ENCODE data around the gene ACTN2.

The ACTN2 gene

DNA sequence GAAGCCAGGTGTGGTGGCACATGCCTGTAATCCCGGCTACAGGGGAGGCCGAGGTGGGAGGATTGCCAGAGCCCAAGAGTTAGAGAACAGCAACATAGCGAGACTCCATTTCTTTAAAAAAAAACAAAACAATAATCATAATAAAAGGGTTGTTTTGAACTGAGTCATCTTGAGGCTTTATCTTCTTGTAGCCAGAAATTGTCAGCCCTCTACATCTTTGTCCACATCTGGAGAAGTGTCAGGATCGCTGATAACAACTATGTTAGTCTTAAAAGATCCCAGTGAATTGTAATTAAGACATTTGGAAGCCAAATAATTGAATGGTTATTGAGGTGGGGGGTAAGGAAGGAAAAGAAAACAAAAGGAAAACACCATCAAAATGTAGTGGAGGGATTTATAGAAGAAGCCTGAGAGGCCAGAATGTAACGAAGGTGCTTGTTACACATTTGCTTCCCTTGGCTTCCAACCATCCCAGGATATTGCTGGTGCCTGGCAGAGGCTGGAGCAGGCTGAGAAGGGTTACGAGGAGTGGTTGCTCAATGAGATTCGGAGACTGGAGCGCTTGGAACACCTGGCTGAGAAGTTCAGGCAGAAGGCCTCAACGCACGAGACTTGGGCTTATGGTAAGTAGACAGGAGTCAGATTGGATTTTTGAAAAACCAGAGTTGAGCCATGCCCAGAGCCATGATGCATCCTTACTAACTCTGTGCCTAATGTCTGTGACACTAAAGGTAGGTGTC lies 56.3 kb downstream of the ACTN2 start:
- H3K4me3 ChIP-seq (ENCODE audit: control insufficient read depth, low read depth, low read length), result no peak overlapping the region
- DNase-seq (ENCODE audit: low read depth), result no peak
- TF ChIP-seq, protein P1, sequence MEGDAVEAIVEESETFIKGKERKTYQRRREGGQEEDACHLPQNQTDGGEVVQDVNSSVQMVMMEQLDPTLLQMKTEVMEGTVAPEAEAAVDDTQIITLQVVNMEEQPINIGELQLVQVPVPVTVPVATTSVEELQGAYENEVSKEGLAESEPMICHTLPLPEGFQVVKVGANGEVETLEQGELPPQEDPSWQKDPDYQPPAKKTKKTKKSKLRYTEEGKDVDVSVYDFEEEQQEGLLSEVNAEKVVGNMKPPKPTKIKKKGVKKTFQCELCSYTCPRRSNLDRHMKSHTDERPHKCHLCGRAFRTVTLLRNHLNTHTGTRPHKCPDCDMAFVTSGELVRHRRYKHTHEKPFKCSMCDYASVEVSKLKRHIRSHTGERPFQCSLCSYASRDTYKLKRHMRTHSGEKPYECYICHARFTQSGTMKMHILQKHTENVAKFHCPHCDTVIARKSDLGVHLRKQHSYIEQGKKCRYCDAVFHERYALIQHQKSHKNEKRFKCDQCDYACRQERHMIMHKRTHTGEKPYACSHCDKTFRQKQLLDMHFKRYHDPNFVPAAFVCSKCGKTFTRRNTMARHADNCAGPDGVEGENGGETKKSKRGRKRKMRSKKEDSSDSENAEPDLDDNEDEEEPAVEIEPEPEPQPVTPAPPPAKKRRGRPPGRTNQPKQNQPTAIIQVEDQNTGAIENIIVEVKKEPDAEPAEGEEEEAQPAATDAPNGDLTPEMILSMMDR (IDR thresholded peaks at IDR 0.05; ENCODE audit: control insufficient read depth, insufficient read depth, low read depth, low read length, missing control alignments), result no peak

DNA sequence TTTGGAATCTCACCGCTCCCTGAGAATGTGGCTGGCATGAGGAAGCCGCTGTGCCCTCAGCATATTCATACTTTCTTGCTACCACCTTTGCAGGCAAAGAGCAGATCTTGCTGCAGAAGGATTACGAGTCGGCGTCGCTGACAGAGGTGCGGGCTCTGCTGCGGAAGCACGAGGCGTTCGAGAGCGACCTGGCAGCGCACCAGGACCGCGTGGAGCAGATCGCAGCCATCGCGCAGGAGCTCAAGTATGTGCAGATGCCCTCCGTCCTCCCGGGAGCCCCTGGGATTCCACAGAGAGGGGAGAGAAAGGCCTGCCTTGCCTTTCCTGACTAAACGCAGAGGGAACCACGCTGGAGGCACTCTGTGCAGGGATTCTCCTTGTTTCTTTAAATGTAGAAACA lies 58.2 kb downstream of the ACTN2 start:
- H3K4me3 ChIP-seq (ENCODE audit: control insufficient read depth, low read depth, low read length), result no peak overlapping the region
- TF ChIP-seq, protein P1 (IDR thresholded peaks at IDR 0.05; ENCODE audit: control insufficient read depth, insufficient read depth, low read depth, low read length, missing control alignments), result no peak
- no peak for DNase-seq (ENCODE audit: low read depth)

DNA sequence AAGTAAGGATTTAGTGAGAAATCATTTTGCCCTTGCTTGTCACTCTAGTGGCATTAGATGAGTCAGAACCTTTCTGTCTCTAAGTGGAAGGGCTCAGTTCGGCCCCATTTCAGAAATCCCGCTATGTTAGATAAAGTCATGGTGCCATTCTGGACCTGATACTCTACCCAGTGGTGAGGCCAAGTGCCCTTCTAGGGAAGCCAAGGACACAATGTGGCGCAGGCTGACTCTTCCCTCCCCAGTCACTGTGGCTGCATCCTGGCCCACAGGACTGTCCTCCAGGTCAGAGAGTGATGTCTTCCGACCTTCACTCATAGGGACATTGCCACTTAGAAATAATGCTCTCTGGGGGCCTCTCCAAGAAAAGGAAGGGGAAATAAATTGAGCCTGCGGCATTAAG lies 60.5 kb downstream of the ACTN2 start:
- no peak for DNase-seq (ENCODE audit: low read depth)
- no peak overlapping the region for H3K4me3 ChIP-seq (ENCODE audit: control insufficient read depth, low read depth, low read length)
- TF ChIP-seq, protein P1 (IDR thresholded peaks at IDR 0.05; ENCODE audit: control insufficient read depth, insufficient read depth, low read depth, low read length, missing control alignments), result no peak

DNA sequence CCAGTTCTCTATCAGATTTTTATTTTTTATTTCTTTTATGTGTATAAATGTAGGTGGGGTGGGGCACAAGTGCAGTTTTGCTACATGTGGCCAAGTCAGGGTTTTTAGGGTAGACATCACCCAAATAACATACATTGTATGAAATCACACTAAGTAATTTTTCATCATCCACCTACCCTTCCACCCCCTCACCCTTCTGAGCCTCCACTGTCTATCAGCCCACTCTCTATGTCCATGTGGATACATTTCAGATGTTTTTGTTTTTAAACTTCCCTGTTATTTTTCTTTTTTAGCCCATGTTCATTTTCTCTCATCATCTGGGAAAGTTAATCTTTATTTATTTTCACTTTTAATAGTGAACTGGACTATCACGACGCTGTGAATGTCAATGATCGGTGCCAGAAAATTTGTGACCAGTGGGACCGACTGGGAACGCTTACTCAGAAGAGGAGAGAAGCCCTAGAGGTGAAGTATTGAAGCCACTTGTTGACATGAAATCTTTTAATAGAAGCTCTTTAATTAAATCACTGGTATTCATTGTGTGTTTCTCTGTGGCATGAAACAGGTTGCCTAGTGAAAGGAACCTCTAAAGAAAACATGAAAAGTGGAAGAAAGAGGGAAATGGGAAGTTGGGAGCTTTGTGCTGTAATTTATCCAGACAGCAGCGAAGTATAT lies 61.1 kb downstream of the ACTN2 start:
- no peak overlapping the region for H3K4me3 ChIP-seq (ENCODE audit: control insufficient read depth, low read depth, low read length)
- DNase-seq (ENCODE audit: low read depth), result no peak
- TF ChIP-seq, protein P1 (IDR thresholded peaks at IDR 0.05; ENCODE audit: control insufficient read depth, insufficient read depth, low read depth, low read length, missing control alignments), result no peak

DNA sequence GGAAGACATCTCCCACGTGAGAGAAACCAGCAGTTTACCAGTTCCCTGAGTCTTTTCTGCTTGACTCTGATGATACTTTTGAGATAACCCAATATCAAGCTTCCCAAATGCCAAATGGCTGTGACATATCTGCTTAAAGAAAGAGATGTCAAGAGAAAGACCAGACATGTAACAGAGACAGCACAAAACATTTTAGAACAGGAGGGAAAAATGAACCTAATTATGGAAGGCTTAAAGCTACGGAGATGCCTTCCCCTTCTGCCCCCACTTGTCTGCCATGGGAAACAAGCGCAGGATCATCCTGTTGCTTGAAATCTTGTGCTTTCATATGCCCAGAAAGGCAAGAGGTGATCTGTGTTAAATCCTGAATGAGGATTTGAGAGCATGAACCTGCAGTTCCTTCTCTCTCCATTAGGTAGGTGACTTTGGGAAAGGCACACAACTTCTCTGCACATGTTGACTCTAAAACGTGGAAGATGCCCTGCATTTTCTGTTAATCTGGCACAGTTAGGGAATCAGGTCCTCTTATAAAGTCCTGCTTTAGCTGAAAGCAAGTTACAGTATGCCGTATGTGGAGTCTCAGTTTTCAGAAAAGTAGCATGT lies 62.1 kb downstream of the ACTN2 start:
- TF ChIP-seq, protein P1 (IDR thresholded peaks at IDR 0.05; ENCODE audit: control insufficient read depth, insufficient read depth, low read depth, low read length, missing control alignments), result peak; percentile 10
- no peak for DNase-seq (ENCODE audit: low read depth)
- no peak overlapping the region for H3K4me3 ChIP-seq (ENCODE audit: control insufficient read depth, low read depth, low read length)

DNA sequence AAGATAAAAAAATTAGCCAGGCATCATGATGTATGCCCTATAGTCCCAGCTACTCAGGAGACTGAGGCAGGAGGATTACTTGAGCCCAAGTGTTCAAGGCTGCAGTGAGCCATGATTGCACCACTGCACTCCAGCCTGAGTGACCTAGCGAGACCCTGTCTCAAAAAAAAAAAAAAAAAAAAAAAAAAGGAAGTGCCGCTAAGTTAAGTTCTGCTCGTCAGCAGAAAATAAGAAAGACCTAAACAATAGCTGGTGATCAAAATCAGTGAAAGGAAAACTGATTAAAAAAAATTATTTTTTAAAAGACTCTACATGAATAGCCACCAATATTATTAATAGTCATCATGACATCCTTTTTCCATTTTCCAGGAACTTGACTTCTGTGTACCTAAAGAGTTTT lies 64.6 kb downstream of the ACTN2 start:
- H3K4me3 ChIP-seq (ENCODE audit: control insufficient read depth, low read depth, low read length), result no peak overlapping the region
- TF ChIP-seq, protein P1 (IDR thresholded peaks at IDR 0.05; ENCODE audit: control insufficient read depth, insufficient read depth, low read depth, low read length, missing control alignments), result no peak
- DNase-seq (ENCODE audit: low read depth), result no peak

Measured in AG09309 (cell line).